ENCODE results near the gene AIFM3.
"Not testable (repeated sequence)": the region's sequence is repeated elsewhere in the genome, so short reads cannot be mapped to it uniquely, and the experiment has no call there.

AIFM3 gene

GRCh38 chr22:20965888-20966855 is 883 bp upstream of the AIFM3 start:
- H3K27ac Mint-ChIP-seq (ENCODE audit: low read depth), result no peak overlapping the region
- peak overlapping the region; percentile 34 for H3K4me3 Mint-ChIP-seq
- H3K4me1 Mint-ChIP-seq, result peaks cover 6% of the 10 kb centered on the region
- ATAC-seq (replicated peaks; ENCODE audit: extremely low read depth, poor library complexity, severe bottlenecking) (no peak), DNase-seq (ENCODE audit: low spot score in 2 of 2) (no peak)
- peaks cover 1% of the 10 kb centered on the region for H3K36me3 Mint-ChIP-seq (ENCODE audit: insufficient read depth)
- H3K27me3 Mint-ChIP-seq, result peaks cover 21% of the 10 kb centered on the region
- no peaks in the 10 kb centered on the region for H3K9me3 Mint-ChIP-seq

GRCh38 chr22:20967697-20968211 is 699 bp downstream of the AIFM3 start:
- no peak for DNase-seq (ENCODE audit: low spot score in 2 of 2)
- Mint-ChIP-seq H3K4me3 (no peak overlapping the region), H3K9me3 (no peaks in the 10 kb centered on the region), H3K36me3 (ENCODE audit: insufficient read depth) (peaks cover 1% of the 10 kb centered on the region), H3K27ac (ENCODE audit: low read depth) (no peak overlapping the region), H3K4me1 (peaks cover 6% of the 10 kb centered on the region), H3K27me3 (peaks cover 21% of the 10 kb centered on the region)
- no peak for ATAC-seq (replicated peaks; ENCODE audit: extremely low read depth, poor library complexity, severe bottlenecking)

GRCh38 chr22:20968281-20968977 is 1.4 kb downstream of the AIFM3 start:
- peaks cover 6% of the 10 kb centered on the region for H3K4me1 Mint-ChIP-seq
- H3K27me3 Mint-ChIP-seq, result peaks cover 14% of the 10 kb centered on the region
- ATAC-seq (replicated peaks; ENCODE audit: extremely low read depth, poor library complexity, severe bottlenecking), result no peak
- no peaks in the 10 kb centered on the region for H3K9me3 Mint-ChIP-seq
- H3K27ac Mint-ChIP-seq (ENCODE audit: low read depth), result no peak overlapping the region
- no peak for DNase-seq (ENCODE audit: low spot score in 2 of 2)
- H3K4me3 Mint-ChIP-seq, result no peak overlapping the region
- peaks cover 1% of the 10 kb centered on the region for H3K36me3 Mint-ChIP-seq (ENCODE audit: insufficient read depth)

GRCh38 chr22:20970939-20971657 is 4.0 kb downstream of the AIFM3 start:
- H3K9me3 Mint-ChIP-seq, result no peaks in the 10 kb centered on the region
- no peaks in the 10 kb centered on the region for H3K4me1 Mint-ChIP-seq
- ATAC-seq (replicated peaks; ENCODE audit: extremely low read depth, poor library complexity, severe bottlenecking) (no peak), DNase-seq (ENCODE audit: low spot score in 2 of 2) (no peak)
- H3K4me3 Mint-ChIP-seq, result no peak overlapping the region
- H3K36me3 Mint-ChIP-seq (ENCODE audit: insufficient read depth), result peaks cover 1% of the 10 kb centered on the region
- H3K27me3 Mint-ChIP-seq, result peaks cover 9% of the 10 kb centered on the region
- H3K27ac Mint-ChIP-seq (ENCODE audit: low read depth), result no peak overlapping the region

GRCh38 chr22:20972014-20972694 is 5.1 kb downstream of the AIFM3 start:
- not testable (repeated sequence) for H3K36me3 Mint-ChIP-seq (ENCODE audit: insufficient read depth); H3K9me3 Mint-ChIP-seq; ATAC-seq (replicated peaks; ENCODE audit: extremely low read depth, poor library complexity, severe bottlenecking); H3K4me1 Mint-ChIP-seq; H3K27ac Mint-ChIP-seq (ENCODE audit: low read depth); H3K4me3 Mint-ChIP-seq; DNase-seq (ENCODE audit: low spot score in 2 of 2)
- peaks cover 11% of the 10 kb centered on the region for H3K27me3 Mint-ChIP-seq

- DNase-seq (ENCODE audit: low spot score in 2 of 2) (no peak), ATAC-seq (replicated peaks; ENCODE audit: extremely low read depth, poor library complexity, severe bottlenecking) (no peak)
- H3K27ac Mint-ChIP-seq (ENCODE audit: low read depth), result no peak overlapping the region
- peaks cover 1% of the 10 kb centered on the region for H3K36me3 Mint-ChIP-seq (ENCODE audit: insufficient read depth)
- H3K9me3 Mint-ChIP-seq, result no peaks in the 10 kb centered on the region
- no peaks in the 10 kb centered on the region for H3K4me1 Mint-ChIP-seq
- H3K4me3 Mint-ChIP-seq, result no peak overlapping the region
- H3K27me3 Mint-ChIP-seq, result peaks cover 11% of the 10 kb centered on the region
Measured at GRCh38 chr22:20972933-20973577, 6.0 kb downstream of the AIFM3 start.

- no peak for DNase-seq (ENCODE audit: low spot score in 2 of 2)
- Mint-ChIP-seq H3K4me1 (peaks cover 1% of the 10 kb centered on the region), H3K9me3 (no peaks in the 10 kb centered on the region), H3K27ac (ENCODE audit: low read depth) (no peak overlapping the region), H3K27me3 (peaks cover 11% of the 10 kb centered on the region), H3K4me3 (no peak overlapping the region), H3K36me3 (ENCODE audit: insufficient read depth) (no peaks in the 10 kb centered on the region)
- ATAC-seq (replicated peaks; ENCODE audit: extremely low read depth, poor library complexity, severe bottlenecking), result no peak
Measured at GRCh38 chr22:20973634-20974286, 6.7 kb downstream of the AIFM3 start.

GRCh38 chr22:20974336-20974955 is 7.4 kb downstream of the AIFM3 start:
- H3K36me3 Mint-ChIP-seq (ENCODE audit: insufficient read depth), result peaks cover 2% of the 10 kb centered on the region
- no peaks in the 10 kb centered on the region for H3K9me3 Mint-ChIP-seq
- ATAC-seq (replicated peaks; ENCODE audit: extremely low read depth, poor library complexity, severe bottlenecking) (no peak), DNase-seq (ENCODE audit: low spot score in 2 of 2) (no peak)
- H3K4me1 Mint-ChIP-seq, result peaks cover 8% of the 10 kb centered on the region
- H3K4me3 Mint-ChIP-seq, result no peak overlapping the region
- H3K27me3 Mint-ChIP-seq, result peaks cover 11% of the 10 kb centered on the region
- no peak overlapping the region for H3K27ac Mint-ChIP-seq (ENCODE audit: low read depth)

- Mint-ChIP-seq H3K4me3 (no peak overlapping the region), H3K27me3 (peaks cover 11% of the 10 kb centered on the region), H3K36me3 (ENCODE audit: insufficient read depth) (peaks cover 2% of the 10 kb centered on the region), H3K27ac (ENCODE audit: low read depth) (no peak overlapping the region), H3K9me3 (no peaks in the 10 kb centered on the region), H3K4me1 (peaks cover 10% of the 10 kb centered on the region)
- ATAC-seq (replicated peaks; ENCODE audit: extremely low read depth, poor library complexity, severe bottlenecking) (no peak), DNase-seq (ENCODE audit: low spot score in 2 of 2) (no peak)
Measured at GRCh38 chr22:20975541-20976290, 8.7 kb downstream of the AIFM3 start.

- Mint-ChIP-seq H3K9me3 (no peaks in the 10 kb centered on the region), H3K27me3 (peaks cover 11% of the 10 kb centered on the region), H3K27ac (ENCODE audit: low read depth) (no peak overlapping the region), H3K4me3 (no peak overlapping the region), H3K4me1 (peaks cover 13% of the 10 kb centered on the region), H3K36me3 (ENCODE audit: insufficient read depth) (peaks cover 5% of the 10 kb centered on the region)
- DNase-seq (ENCODE audit: low spot score in 2 of 2), result no peak
- ATAC-seq (replicated peaks; ENCODE audit: extremely low read depth, poor library complexity, severe bottlenecking), result no peak
Measured at GRCh38 chr22:20976291-20976877, 9.3 kb downstream of the AIFM3 start.
